Uterus (tissue), 4 donors: ENCODE data around the gene PTK7. TPM values are rescaled to one million over a fixed set of nuclear protein-coding genes. Genes with fewer than 3 reads are reported as not detected.
A peak's percentile ranks its signal among the peaks of the same experiment; 100 is the strongest.

Experiments
- DNase-seq, 2 donors: peaks; one replicate each; pipeline ENCODE4 v3.0.0-alpha.2; 2019 to 2020
- H3K27ac ChIP-seq, 2 donors: fragments of 200-600 bp; sonication (generic); 1 replicate in 1 of 2; 2 replicates in 1 of 2; pipeline ENCODE4 v1.5.1; 2016 to 2018
- H3K27me3 ChIP-seq, 2 donors: fragments of 200-600 bp; sonication (generic); one replicate each; pipeline ENCODE4 v1.5.1; 2018 to 2019; ENCODE audit warnings: control low read depth in 1 of 2
- H3K36me3 ChIP-seq, 2 donors: fragments of 200-600 bp; sonication (generic); one replicate each; pipeline ENCODE4 v1.5.1; 2019; ENCODE audit warnings: control low read depth in 1 of 2
- H3K4me1 ChIP-seq, 2 donors: fragments of 200-600 bp; sonication (generic); one replicate each; pipeline ENCODE4 v1.5.1; 2018 to 2019; ENCODE audit warnings: control low read depth in 1 of 2
- H3K4me3 ChIP-seq, 2 donors: fragments of 200-600 bp; sonication (generic); 1 replicate in 1 of 2; 2 replicates in 1 of 2; pipeline ENCODE4 v1.5.1; 2018 to 2019; ENCODE audit warnings: mild to moderate bottlenecking in 1 of 2
- H3K9me3 ChIP-seq, 2 donors: fragments of 200-600 bp; sonication (generic); one replicate each; pipeline ENCODE4 v1.5.1; 2019; ENCODE audit warnings: control low read depth in 1 of 2
- CTCF ChIP-seq, 4 experiments: fragments of 200-600 bp in 2 of 4; fragments of 450-650 bp in 2 of 4; sonication (generic) in 2 of 4; IDR thresholded peaks; one replicate each; pipeline ENCODE4 v1.5.1; 2016 to 2019; ENCODE audit warnings: antibody characterized with exemption in 4 of 4, mild to moderate bottlenecking in 2 of 4, moderate library complexity in 1 of 4
- POLR2A ChIP-seq, 2 donors: fragments of 450-650 bp; IDR thresholded peaks; one replicate each; pipeline ENCODE4 v1.6.1; 2016; ENCODE audit warnings: antibody characterized with exemption in 2 of 2, mild to moderate bottlenecking in 1 of 2, moderate library complexity in 1 of 2
- intact Hi-C: fragments of 100-400 bp; cut with DNase I; formaldehyde crosslinking; loops from one replicate; pipeline ENCODE4 v1.15.1; 2023; ENCODE audit warnings: low total_unique reads
- total RNA-seq, 4 donors: library from RNA; depleted of rRNA in 3 of 4; stranded (reverse); fragments of >200 nt in 3 of 4; gene quantifications; one replicate each; pipeline versions ENCODE4 v1.1.0 to v1.2.4, GENCODE V29; 2014 to 2023
- donor health status: DM: yes; HTN: yes; CAD: no.

The PTK7 gene
- total RNA-seq, 4 donors from 2014 or later, result 53.8 to 247 (median 153) TPM

DNA sequence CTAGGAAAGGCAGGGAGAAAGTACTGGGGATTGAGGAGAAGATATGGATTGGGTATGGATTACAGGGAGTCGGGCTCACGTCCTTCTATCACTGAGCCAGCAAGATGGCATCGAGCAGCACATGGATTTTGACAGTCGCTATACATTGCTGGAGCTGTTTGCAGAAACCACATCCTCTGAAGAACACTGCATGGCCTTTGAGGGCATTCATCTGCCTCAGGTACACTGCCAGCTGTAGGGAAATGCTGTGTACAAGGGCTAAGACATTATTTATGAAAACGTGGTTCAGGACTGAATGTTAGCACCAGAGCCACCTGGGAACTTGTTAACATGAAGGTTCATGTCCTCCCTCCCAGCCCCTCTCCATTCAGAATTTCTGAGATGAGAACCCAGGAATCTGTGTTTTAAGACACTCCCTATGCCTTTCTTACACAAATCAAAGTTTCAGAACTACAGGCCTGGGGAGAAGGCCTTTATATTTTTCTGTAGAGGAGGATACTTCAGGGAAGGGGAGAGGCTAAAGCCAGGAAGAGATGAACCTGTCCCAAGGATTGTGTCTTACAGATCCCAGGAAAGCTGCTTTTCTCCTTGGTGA, 109.4 kb downstream of the PTK7 start:
- Histone ChIP-seq H3K4me3 (no peak overlapping the region), H3K9me3 (no peaks in the 10 kb centered on the region), H3K4me1 (no peaks in the 10 kb centered on the region), H3K27ac (no peak overlapping the region), H3K36me3 (no peaks in the 10 kb centered on the region), H3K27me3 (no peaks in the 10 kb centered on the region)
- intact Hi-C loops, result no loop called here
- TF ChIP-seq POLR2A (IDR thresholded peaks at IDR 0.05) (no peak), CTCF (IDR thresholded peaks at IDR 0.05) (no peak)
- DNase-seq, result no peak

DNA sequence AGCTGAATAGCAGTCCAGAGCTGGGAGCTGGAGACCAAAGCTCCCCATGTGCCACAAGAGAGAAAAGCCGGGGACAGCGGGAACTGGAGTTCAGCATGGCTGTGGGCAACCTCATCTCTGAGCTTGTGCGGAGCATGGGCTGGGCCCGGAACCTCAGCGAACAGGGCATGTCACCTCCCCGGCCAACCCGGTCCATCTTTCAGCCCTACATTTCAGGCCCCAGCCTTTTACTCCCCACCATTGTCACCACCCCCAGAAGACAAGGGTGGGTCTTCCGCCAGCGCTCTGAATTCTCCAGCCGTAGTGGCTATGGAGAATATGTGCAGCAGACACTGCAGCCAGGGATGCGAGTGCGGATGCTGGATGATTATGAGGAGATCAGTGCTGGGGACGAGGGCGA, 109.9 kb downstream of the PTK7 start:
- no peak for DNase-seq
- Histone ChIP-seq H3K4me1 (no peaks in the 10 kb centered on the region), H3K4me3 (no peak overlapping the region), H3K27me3 (no peaks in the 10 kb centered on the region), H3K27ac (no peak overlapping the region), H3K36me3 (no peaks in the 10 kb centered on the region), H3K9me3 (no peaks in the 10 kb centered on the region)
- no peak for TF ChIP-seq POLR2A (IDR thresholded peaks at IDR 0.05)
- TF ChIP-seq CTCF (IDR thresholded peaks at IDR 0.05), result no peak
- intact Hi-C loops, result no loop called here

- H3K4me1 ChIP-seq, result no peaks in the 10 kb centered on the region
- H3K9me3 ChIP-seq, result no peaks in the 10 kb centered on the region
- no peak for DNase-seq
- TF ChIP-seq POLR2A (IDR thresholded peaks at IDR 0.05) (no peak), CTCF (IDR thresholded peaks at IDR 0.05) (no peak)
- intact Hi-C loops, result no loop called here
- no peak overlapping the region for H3K27ac ChIP-seq
- no peaks in the 10 kb centered on the region for H3K36me3 ChIP-seq
- no peaks in the 10 kb centered on the region for H3K27me3 ChIP-seq
- no peak overlapping the region for H3K4me3 ChIP-seq
Measured at GRCh38 chr6:43186706-43187105, 110.6 kb downstream of the PTK7 start.

GRCh38 chr6:43187821-43188220, 111.7 kb downstream of the PTK7 start:
- Histone ChIP-seq H3K27ac (no peak overlapping the region), H3K27me3 (no peaks in the 10 kb centered on the region), H3K9me3 (no peaks in the 10 kb centered on the region), H3K4me3 (no peak overlapping the region), H3K4me1 (no peaks in the 10 kb centered on the region), H3K36me3 (no peaks in the 10 kb centered on the region)
- DNase-seq, result peak in 1 of 2 donors; percentile 2
- TF ChIP-seq POLR2A (IDR thresholded peaks at IDR 0.05), result no peak
- TF ChIP-seq CTCF (IDR thresholded peaks at IDR 0.05), result no peak
- intact Hi-C loops, result no loop called here

DNA sequence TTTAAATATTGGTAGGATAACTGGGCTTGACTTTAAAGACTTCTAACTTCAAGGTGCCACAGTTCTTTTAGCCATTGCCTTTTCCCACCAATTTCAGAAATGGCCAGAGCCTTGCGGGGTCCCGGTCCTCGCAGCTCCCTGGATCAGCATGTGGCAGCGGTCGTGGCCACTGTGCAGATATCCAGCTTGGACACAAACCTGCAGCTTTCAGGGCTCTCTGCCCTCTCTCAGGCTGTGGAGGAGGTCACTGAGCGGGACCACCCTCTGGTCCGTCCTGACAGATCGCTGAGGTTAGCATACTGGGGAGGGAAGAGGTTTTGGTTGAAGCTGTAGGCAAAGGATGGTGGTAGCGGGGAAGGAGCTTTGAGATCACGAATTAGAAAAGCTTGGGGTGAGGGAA, 112.3 kb downstream of the PTK7 start:
- no peaks in the 10 kb centered on the region for H3K36me3 ChIP-seq
- H3K4me3 ChIP-seq, result no peak overlapping the region
- H3K27ac ChIP-seq, result no peak overlapping the region
- no peak for TF ChIP-seq CTCF (IDR thresholded peaks at IDR 0.05)
- no peak for TF ChIP-seq POLR2A (IDR thresholded peaks at IDR 0.05)
- peak in 1 of 2 donors; percentile 8 for DNase-seq
- H3K27me3 ChIP-seq, result no peaks in the 10 kb centered on the region
- H3K4me1 ChIP-seq, result no peaks in the 10 kb centered on the region
- H3K9me3 ChIP-seq, result no peaks in the 10 kb centered on the region
- intact Hi-C loops, result no loop called here
